Uterus (tissue), 4 donors: ENCODE data around the gene FAM168A. TPM values are rescaled to one million over a fixed set of nuclear protein-coding genes. Genes with fewer than 3 reads are reported as not detected.

Experiments used
- DNase-seq, 2 donors: peaks; one replicate each; pipeline ENCODE4 v3.0.0-alpha.2; 2019 to 2020
- H3K27ac ChIP-seq, 2 donors: fragments of 200-600 bp; sonication (generic); 1 replicate in 1 of 2; 2 replicates in 1 of 2; pipeline ENCODE4 v1.5.1; 2016 to 2018
- H3K27me3 ChIP-seq, 2 donors: fragments of 200-600 bp; sonication (generic); one replicate each; pipeline ENCODE4 v1.5.1; 2018 to 2019; ENCODE audit warnings: control low read depth in 1 of 2
- H3K36me3 ChIP-seq, 2 donors: fragments of 200-600 bp; sonication (generic); one replicate each; pipeline ENCODE4 v1.5.1; 2019; ENCODE audit warnings: control low read depth in 1 of 2
- H3K4me1 ChIP-seq, 2 donors: fragments of 200-600 bp; sonication (generic); one replicate each; pipeline ENCODE4 v1.5.1; 2018 to 2019; ENCODE audit warnings: control low read depth in 1 of 2
- H3K4me3 ChIP-seq, 2 donors: fragments of 200-600 bp; sonication (generic); 1 replicate in 1 of 2; 2 replicates in 1 of 2; pipeline ENCODE4 v1.5.1; 2018 to 2019; ENCODE audit warnings: mild to moderate bottlenecking in 1 of 2
- H3K9me3 ChIP-seq, 2 donors: fragments of 200-600 bp; sonication (generic); one replicate each; pipeline ENCODE4 v1.5.1; 2019; ENCODE audit warnings: control low read depth in 1 of 2
- CTCF ChIP-seq, 4 experiments: fragments of 200-600 bp in 2 of 4; fragments of 450-650 bp in 2 of 4; sonication (generic) in 2 of 4; IDR thresholded peaks; one replicate each; pipeline ENCODE4 v1.5.1; 2016 to 2019; ENCODE audit warnings: antibody characterized with exemption in 4 of 4, mild to moderate bottlenecking in 2 of 4, moderate library complexity in 1 of 4
- POLR2A ChIP-seq, 2 donors: fragments of 450-650 bp; IDR thresholded peaks; one replicate each; pipeline ENCODE4 v1.6.1; 2016; ENCODE audit warnings: antibody characterized with exemption in 2 of 2, mild to moderate bottlenecking in 1 of 2, moderate library complexity in 1 of 2
- intact Hi-C: fragments of 100-400 bp; cut with DNase I; formaldehyde crosslinking; loops from one replicate; pipeline ENCODE4 v1.15.1; 2023; ENCODE audit warnings: low total_unique reads
- total RNA-seq, 4 donors: library from RNA; depleted of rRNA in 3 of 4; stranded (reverse); fragments of >200 nt in 3 of 4; gene quantifications; one replicate each; pipeline versions ENCODE4 v1.1.0 to v1.2.4, GENCODE V29; 2014 to 2023
- donor health status: DM: yes; HTN: yes; CAD: no.

FAM168A gene
- total RNA-seq, 4 donors from 2014 or later, result 7.9 to 50.3 (median 25.8) TPM

- Histone ChIP-seq H3K4me1 (no peaks in the 10 kb centered on the region), H3K27ac (no peak overlapping the region), H3K9me3 (no peaks in the 10 kb centered on the region), H3K4me3 (no peak overlapping the region), H3K36me3 (no peaks in the 10 kb centered on the region), H3K27me3 (no peaks in the 10 kb centered on the region)
- DNase-seq, result no peak
- TF ChIP-seq POLR2A (IDR thresholded peaks at IDR 0.05) (no peak), CTCF (IDR thresholded peaks at IDR 0.05) (no peak)
- intact Hi-C loops, result no loop called here
Observed at GRCh38 chr11:73463359-73463758, 134.6 kb downstream of the FAM168A start.

DNA sequence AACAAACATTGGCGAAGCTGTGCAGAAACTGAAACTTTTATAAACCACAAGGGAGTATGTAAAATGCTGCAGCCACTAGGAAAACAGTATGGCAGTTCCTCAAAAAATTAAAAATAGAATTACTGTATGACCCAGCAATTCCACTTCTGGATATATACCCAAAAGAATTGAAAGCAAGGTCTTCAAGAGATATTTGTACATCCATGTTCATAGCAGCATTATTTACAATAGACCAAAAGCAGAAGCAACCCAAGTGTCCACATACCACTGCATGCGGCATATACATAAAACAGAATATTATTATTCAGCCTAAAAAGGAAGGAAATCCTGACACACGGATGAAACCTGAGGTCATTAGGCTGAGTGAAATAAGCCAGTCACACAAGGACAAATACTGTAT, 135.9 kb downstream of the FAM168A start:
- no peaks in the 10 kb centered on the region for H3K27me3 ChIP-seq
- no peak for DNase-seq
- H3K36me3 ChIP-seq, result no peaks in the 10 kb centered on the region
- no peak overlapping the region for H3K4me3 ChIP-seq
- H3K9me3 ChIP-seq, result no peaks in the 10 kb centered on the region
- TF ChIP-seq POLR2A (IDR thresholded peaks at IDR 0.05), result no peak
- no peak for TF ChIP-seq CTCF (IDR thresholded peaks at IDR 0.05)
- H3K4me1 ChIP-seq, result no peaks in the 10 kb centered on the region
- intact Hi-C loops, result no loop called here
- no peak overlapping the region for H3K27ac ChIP-seq

DNA sequence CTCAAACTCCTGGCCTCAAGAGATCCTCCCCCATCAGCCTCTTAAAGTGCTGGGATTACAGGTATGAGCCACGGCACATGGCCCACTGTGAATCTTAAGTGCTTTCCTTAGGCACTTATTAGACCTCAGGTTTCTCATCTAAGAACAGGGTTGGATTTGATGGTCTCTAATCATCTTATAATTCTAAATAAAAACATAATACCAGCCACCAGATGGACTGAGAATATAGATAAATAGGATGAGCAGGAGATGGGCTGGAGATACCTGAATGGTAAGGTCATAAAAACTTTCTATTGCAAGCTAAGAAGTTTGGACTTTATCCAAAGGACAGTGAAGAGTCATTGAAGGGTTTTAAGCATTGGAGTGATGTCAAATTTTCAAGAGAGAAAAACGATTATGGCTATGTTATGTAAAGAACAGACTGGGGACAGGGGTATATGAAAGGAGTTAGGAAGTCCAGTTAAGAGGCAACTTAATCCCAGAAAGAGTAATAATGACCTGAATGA, 136.5 kb downstream of the FAM168A start:
- Histone ChIP-seq H3K4me1 (no peaks in the 10 kb centered on the region), H3K9me3 (no peaks in the 10 kb centered on the region), H3K27me3 (no peaks in the 10 kb centered on the region), H3K27ac (no peak overlapping the region), H3K4me3 (no peak overlapping the region), H3K36me3 (no peaks in the 10 kb centered on the region)
- TF ChIP-seq POLR2A (IDR thresholded peaks at IDR 0.05) (no peak), CTCF (IDR thresholded peaks at IDR 0.05) (no peak)
- no peak for DNase-seq
- intact Hi-C loops, result no loop called here

DNA sequence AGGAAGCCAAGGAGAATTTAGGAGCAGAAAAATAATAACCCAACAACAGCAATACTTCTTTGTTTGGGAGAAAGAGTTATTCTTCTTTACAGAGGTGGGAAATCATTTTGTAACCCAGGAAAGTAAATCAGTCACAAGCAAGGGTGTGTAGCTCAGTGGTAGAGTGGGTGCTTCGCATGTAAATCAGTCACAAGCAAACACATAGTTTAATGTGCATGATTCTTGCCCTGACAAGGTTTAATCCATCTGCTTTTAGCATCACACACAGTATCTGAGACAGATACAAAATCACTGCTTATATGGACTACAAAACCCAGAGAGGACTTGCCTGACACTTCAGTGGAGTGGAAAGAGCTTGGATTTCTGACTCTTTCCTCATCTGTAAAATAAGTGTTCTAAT, 139.7 kb downstream of the FAM168A start:
- no peaks in the 10 kb centered on the region for H3K4me1 ChIP-seq
- intact Hi-C loops, result no loop called here
- TF ChIP-seq POLR2A (IDR thresholded peaks at IDR 0.05) (no peak), CTCF (IDR thresholded peaks at IDR 0.05) (no peak)
- no peaks in the 10 kb centered on the region for H3K9me3 ChIP-seq
- no peaks in the 10 kb centered on the region for H3K27me3 ChIP-seq
- no peak overlapping the region for H3K4me3 ChIP-seq
- H3K27ac ChIP-seq, result no peak overlapping the region
- no peak for DNase-seq
- H3K36me3 ChIP-seq, result no peaks in the 10 kb centered on the region

DNA sequence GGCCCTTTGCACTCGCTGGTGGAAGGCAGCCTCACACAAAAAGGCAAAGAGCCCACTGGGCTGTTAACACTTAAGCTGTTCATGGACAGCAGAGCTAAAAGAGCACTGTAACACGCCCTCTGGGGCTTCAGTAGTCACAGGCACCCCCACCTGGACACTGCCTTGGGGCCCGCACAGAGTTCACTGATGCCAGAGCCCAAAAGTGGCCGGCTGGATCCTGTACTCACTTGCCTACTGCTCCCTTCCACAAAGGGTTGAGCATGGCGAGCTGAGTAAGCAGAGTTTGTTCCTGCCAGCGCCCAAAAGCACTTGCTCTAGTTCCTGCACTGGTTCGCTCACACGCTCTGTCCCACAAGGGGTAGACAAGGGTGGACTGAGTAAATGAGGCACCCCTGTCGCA, 142.9 kb downstream of the FAM168A start:
- intact Hi-C loops, result no loop called here
- H3K27ac ChIP-seq, result no peak overlapping the region
- DNase-seq, result no peak
- no peak for TF ChIP-seq CTCF (IDR thresholded peaks at IDR 0.05)
- TF ChIP-seq POLR2A (IDR thresholded peaks at IDR 0.05), result no peak
- H3K36me3 ChIP-seq, result no peaks in the 10 kb centered on the region
- H3K9me3 ChIP-seq, result no peaks in the 10 kb centered on the region
- no peaks in the 10 kb centered on the region for H3K27me3 ChIP-seq
- H3K4me1 ChIP-seq, result no peaks in the 10 kb centered on the region
- H3K4me3 ChIP-seq, result no peak overlapping the region
